Measurements from ENCODE around the gene MCCD1. TPM values are rescaled to one million over a fixed set of nuclear protein-coding genes. Genes with fewer than 3 reads are reported as not detected.

Gene MCCD1
- polyA plus RNA-seq, 1 experiment, result not detected

DNA sequence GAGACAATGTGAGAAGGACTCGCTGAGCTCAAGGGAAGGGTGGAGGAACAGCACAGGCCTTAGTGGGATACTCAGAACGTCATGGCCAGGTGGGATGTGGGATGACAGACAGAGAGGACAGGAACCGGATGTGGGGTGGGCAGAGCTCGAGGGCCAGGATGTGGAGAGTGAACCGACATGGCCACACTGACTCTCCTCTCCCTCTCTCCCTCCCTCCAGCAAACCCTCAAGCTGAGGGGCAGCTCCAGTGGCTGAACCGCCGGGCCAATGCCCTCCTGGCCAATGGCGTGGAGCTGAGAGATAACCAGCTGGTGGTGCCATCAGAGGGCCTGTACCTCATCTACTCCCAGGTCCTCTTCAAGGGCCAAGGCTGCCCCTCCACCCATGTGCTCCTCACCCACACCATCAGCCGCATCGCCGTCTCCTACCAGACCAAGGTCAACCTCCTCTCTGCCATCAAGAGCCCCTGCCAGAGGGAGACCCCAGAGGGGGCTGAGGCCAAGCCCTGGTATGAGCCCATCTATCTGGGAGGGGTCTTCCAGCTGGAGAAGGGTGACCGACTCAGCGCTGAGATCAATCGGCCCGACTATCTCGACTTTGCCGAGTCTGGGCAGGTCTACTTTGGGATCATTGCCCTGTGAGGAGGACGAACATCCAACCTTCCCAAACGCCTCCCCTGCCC, 48.3 kb downstream of the MCCD1 start:
- peaks cover 30% of the 10 kb centered on the region for H3K27me3 ChIP-seq (ENCODE audit: control insufficient read depth, insufficient read depth, low read length)
- POLR2A ChIA-PET, result no interaction called here
- H3K27ac ChIP-seq (ENCODE audit: low read depth, low read length), result no peak overlapping the region
- DNase-seq (ENCODE audit: low read depth, low spot score), result no peak
- no peak for TF ChIP-seq CTCF (IDR thresholded peaks at IDR 0.05; ENCODE audit: low read depth, low read length)
- H3K4me3 ChIP-seq (ENCODE audit: low read depth, low read length), result no peak overlapping the region
- no peaks in the 10 kb centered on the region; the same call in 1 of the 2 replicates for H3K9me3 ChIP-seq (ENCODE audit: control insufficient read depth, insufficient read depth, low read length)
- CTCF ChIA-PET, result interaction anchor here (0.6 to 9.5 kb wide), 4 partner anchors 17 to 178 kb away, joined by 3 to 132 read pairs (median 3); partner anchors contain the start of gene ATP6V1G2

GRCh38 chr6:31577579-31577966, 48.8 kb downstream of the MCCD1 start:
- no peak for TF ChIP-seq CTCF (IDR thresholded peaks at IDR 0.05; ENCODE audit: low read depth, low read length)
- CTCF ChIA-PET, result interaction anchor here (9.5 kb wide), 1 partner anchor 20 kb away, joined by 132 read pairs; no protein-coding TSS in a partner anchor

GRCh38 chr6:31578184-31579118, 49.7 kb downstream of the MCCD1 start:
- Histone ChIP-seq H3K27ac (ENCODE audit: low read depth, low read length) (no peak overlapping the region), H3K4me3 (ENCODE audit: low read depth, low read length) (no peak overlapping the region), H3K9me3 (ENCODE audit: control insufficient read depth, insufficient read depth, low read length) (no peaks in the 10 kb centered on the region; the same call in 1 of the 2 replicates), H3K27me3 (ENCODE audit: control insufficient read depth, insufficient read depth, low read length) (peaks cover 22% of the 10 kb centered on the region)
- ChIA-PET CTCF (interaction anchor here (2.3 to 9.5 kb wide), 3 partner anchors 8 to 31 kb away, joined by 11 to 132 read pairs (median 31); partner anchors contain the start of genes ATP6V1G2 and NFKBIL1), POLR2A (no interaction called here)
- no peak for DNase-seq (ENCODE audit: low read depth, low spot score)
- TF ChIP-seq CTCF (IDR thresholded peaks at IDR 0.05; ENCODE audit: low read depth, low read length), result no peak

More at GRCh38 chr6:31577579-31577966, 48.8 kb downstream of the MCCD1 start:
- H3K4me3 ChIP-seq (ENCODE audit: low read depth, low read length), result no peak overlapping the region
- H3K27me3 ChIP-seq (ENCODE audit: control insufficient read depth, insufficient read depth, low read length), result peaks cover 27% of the 10 kb centered on the region
- H3K27ac ChIP-seq (ENCODE audit: low read depth, low read length), result no peak overlapping the region
- no peak for DNase-seq (ENCODE audit: low read depth, low spot score)
- POLR2A ChIA-PET, result no interaction called here
- H3K9me3 ChIP-seq (ENCODE audit: control insufficient read depth, insufficient read depth, low read length), result no peaks in the 10 kb centered on the region; the same call in 1 of the 2 replicates

GRCh38 chr6:31579119-31579505, 50.4 kb downstream of the MCCD1 start:
- ChIA-PET POLR2A (no interaction called here), CTCF (interaction anchor here (2.3 to 9.5 kb wide), 3 partner anchors 9 to 32 kb away, joined by 11 to 132 read pairs (median 31); partner anchors contain the start of genes ATP6V1G2 and NFKBIL1)
- DNase-seq (ENCODE audit: low read depth, low spot score), result no peak
- Histone ChIP-seq H3K4me3 (ENCODE audit: low read depth, low read length) (no peak overlapping the region), H3K9me3 (ENCODE audit: control insufficient read depth, insufficient read depth, low read length) (no peaks in the 10 kb centered on the region; the same call in 1 of the 2 replicates), H3K27ac (ENCODE audit: low read depth, low read length) (no peak overlapping the region), H3K27me3 (ENCODE audit: control insufficient read depth, insufficient read depth, low read length) (peaks cover 18% of the 10 kb centered on the region)
- TF ChIP-seq CTCF (IDR thresholded peaks at IDR 0.05; ENCODE audit: low read depth, low read length), result no peak

Small RNA genes lying within 50 kb of the gene (small RNA-seq; reads per million reads assigned to genes)
- not detected for gene AL663061.1 (ENCODE audit: insufficient read length, low read depth)
- not detected for gene RF00019 (ENCODE audit: insufficient read length, low read depth)
- gene SNORD117 (ENCODE audit: insufficient read length, low read depth), result 151 reads per million, percentile 90 among the genes with 10 or more reads in this experiment
- gene SNORD84 (ENCODE audit: insufficient read length, low read depth), result not detected

Other genes with a start within 250 kb of the MCCD1 start
- 418 and 513 TPM in 2 replicates for gene HLA-B, start 171.8 kb upstream of the MCCD1 start, polyA plus RNA-seq (2011; rRNA removed)
- 39.9 and 48.5 TPM in 2 replicates for gene MICA, start 125.4 kb upstream of the MCCD1 start, polyA plus RNA-seq (2011; rRNA removed)
- gene MICB, start 30.8 kb upstream of the MCCD1 start, polyA plus RNA-seq (2011; rRNA removed), result 17.9 and 19.0 TPM in 2 replicates
- gene DDX39B, start 13.0 kb downstream of the MCCD1 start, polyA plus RNA-seq (2011; rRNA removed), result 434 and 480 TPM in 2 replicates
- 12.5 and 14.6 TPM in 2 replicates for gene ATP6V1G2, start 17.6 kb downstream of the MCCD1 start, polyA plus RNA-seq (2011; rRNA removed)
- gene NFKBIL1, start 18.6 kb downstream of the MCCD1 start, polyA plus RNA-seq (2011; rRNA removed), result 5.1 and 5.4 TPM in 2 replicates
- gene LTA, start 43.3 kb downstream of the MCCD1 start, polyA plus RNA-seq (2011; rRNA removed), result not detected in 2 replicates
- not detected in 2 replicates for gene TNF, start 46.6 kb downstream of the MCCD1 start, polyA plus RNA-seq (2011; rRNA removed)
- not detected in 2 replicates for gene LTB, start 53.5 kb downstream of the MCCD1 start, polyA plus RNA-seq (2011; rRNA removed)
- not detected in 2 replicates for gene LST1, start 57.3 kb downstream of the MCCD1 start, polyA plus RNA-seq (2011; rRNA removed)
- gene NCR3, start 64.0 kb downstream of the MCCD1 start, polyA plus RNA-seq (2011; rRNA removed), result not detected in 2 replicates
- not detected in 2 replicates for gene AIF1, start 86.3 kb downstream of the MCCD1 start, polyA plus RNA-seq (2011; rRNA removed)
- 24.8 and 30.7 TPM in 2 replicates for gene PRRC2A, start 91.8 kb downstream of the MCCD1 start, polyA plus RNA-seq (2011; rRNA removed)
- gene BAG6, start 123.7 kb downstream of the MCCD1 start, polyA plus RNA-seq (2011; rRNA removed), result 58.2 and 68.7 TPM in 2 replicates
- 2.8 and 3.9 TPM in 2 replicates for gene APOM, start 126.9 kb downstream of the MCCD1 start, polyA plus RNA-seq (2011; rRNA removed)
- 10.2 and 11.6 TPM in 2 replicates for gene C6orf47, start 131.8 kb downstream of the MCCD1 start, polyA plus RNA-seq (2011; rRNA removed)
- 12.7 and 13.5 TPM in 2 replicates for gene GPANK1, start 136.0 kb downstream of the MCCD1 start, polyA plus RNA-seq (2011; rRNA removed)
- 80.1 and 96.0 TPM in 2 replicates for gene CSNK2B, start 137.1 kb downstream of the MCCD1 start, polyA plus RNA-seq (2011; rRNA removed)
- gene LY6G5B, start 141.0 kb downstream of the MCCD1 start, polyA plus RNA-seq (2011; rRNA removed), result 5.5 and 7.0 TPM in 2 replicates
- gene LY6G5C, start 152.1 kb downstream of the MCCD1 start, polyA plus RNA-seq (2011; rRNA removed), result 2.0 and 2.7 TPM in 2 replicates
- gene ABHD16A, start 174.4 kb downstream of the MCCD1 start, polyA plus RNA-seq (2011; rRNA removed), result 34.0 and 36.3 TPM in 2 replicates
- not detected in 2 replicates for gene LY6G6F, start 177.9 kb downstream of the MCCD1 start, polyA plus RNA-seq (2011; rRNA removed)
- gene LY6G6D, start 186.4 kb downstream of the MCCD1 start, polyA plus RNA-seq (2011; rRNA removed), result not detected in 2 replicates
- not detected in 2 replicates for gene LY6G6C, start 192.8 kb downstream of the MCCD1 start, polyA plus RNA-seq (2011; rRNA removed)
- gene MPIG6B, start 194.4 kb downstream of the MCCD1 start, polyA plus RNA-seq (2011; rRNA removed), result not detected in 2 replicates
- 44.4 and 59.1 TPM in 2 replicates for gene DDAH2, start 200.3 kb downstream of the MCCD1 start, polyA plus RNA-seq (2011; rRNA removed)
- gene CLIC1, start 207.6 kb downstream of the MCCD1 start, polyA plus RNA-seq (2011; rRNA removed), result 466 and 531 TPM in 2 replicates
- 6.4 and 7.2 TPM in 2 replicates for gene MSH5, start 211.0 kb downstream of the MCCD1 start, polyA plus RNA-seq (2011; rRNA removed)
- 0.24 and 0.88 TPM in 2 replicates for gene SAPCD1, start 233.7 kb downstream of the MCCD1 start, polyA plus RNA-seq (2011; rRNA removed)
- gene VWA7, start 248.4 kb downstream of the MCCD1 start, polyA plus RNA-seq (2011; rRNA removed), result 0.10 and 0.32 TPM in 2 replicates